NCI-H345 (cell line): ENCODE data around the gene IPO5.
A peak's percentile ranks its signal among the peaks of the same experiment; 100 is the strongest.

Experiments
- DNase-seq: peaks from one replicate; lab custom pipeline; 2025; lab: John Stamatoyannopoulos, UW

The IPO5 gene

DNA sequence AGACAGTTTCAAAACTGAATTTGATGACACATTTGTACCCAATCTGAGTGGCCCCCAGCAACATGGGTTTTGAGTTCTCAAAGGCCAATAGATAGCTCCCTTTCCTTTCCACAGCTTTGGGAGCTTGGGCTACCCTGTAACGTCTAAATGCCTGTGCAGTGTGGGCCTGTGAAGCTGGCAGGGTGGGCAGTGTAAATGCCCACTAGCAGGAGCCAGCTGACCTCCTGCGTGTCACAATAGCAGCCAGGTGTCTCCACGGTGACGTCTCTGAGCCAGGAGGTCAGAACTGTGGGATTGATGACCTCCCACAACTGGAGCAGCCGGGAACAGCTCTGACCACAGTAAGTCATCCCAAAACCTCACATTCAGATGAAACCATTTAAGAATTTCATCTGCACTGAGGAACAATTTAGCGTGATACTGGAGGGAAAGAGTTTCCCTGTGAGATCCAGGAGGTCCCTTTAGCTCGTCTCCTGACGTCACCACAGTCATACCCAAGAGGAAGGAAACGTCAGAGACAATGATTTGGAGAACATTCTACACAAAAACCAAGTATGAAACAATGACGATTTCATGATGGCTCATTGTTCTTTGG is at the start of gene IPO5:
Gene IPO5, plus strand, starts transcription at position 300 of the 595 bp plus-strand sequence. CDS start 23,022 bp downstream, outside the sequence.
- DNase-seq = no peak

DNA sequence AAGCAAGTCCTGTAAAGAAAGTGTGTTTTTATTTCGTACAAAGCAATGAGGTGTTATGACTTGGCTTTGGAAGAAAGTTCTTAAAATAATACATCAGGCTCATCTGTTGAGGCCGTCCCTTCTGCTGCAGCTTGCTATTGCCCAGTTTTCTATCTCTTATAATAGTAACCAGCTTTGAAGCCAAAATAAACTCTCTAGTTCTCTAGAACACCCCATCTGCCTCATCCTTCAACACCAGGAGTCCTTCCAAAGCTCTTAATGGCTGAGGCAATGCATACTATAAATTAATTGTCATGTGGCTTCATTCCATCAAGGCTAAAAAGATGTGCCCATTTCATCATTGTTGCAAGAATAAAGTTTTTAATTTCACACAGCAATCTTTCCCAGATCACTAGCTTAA is 49.4 kb upstream of the IPO5 start:
- no peak for DNase-seq

DNA sequence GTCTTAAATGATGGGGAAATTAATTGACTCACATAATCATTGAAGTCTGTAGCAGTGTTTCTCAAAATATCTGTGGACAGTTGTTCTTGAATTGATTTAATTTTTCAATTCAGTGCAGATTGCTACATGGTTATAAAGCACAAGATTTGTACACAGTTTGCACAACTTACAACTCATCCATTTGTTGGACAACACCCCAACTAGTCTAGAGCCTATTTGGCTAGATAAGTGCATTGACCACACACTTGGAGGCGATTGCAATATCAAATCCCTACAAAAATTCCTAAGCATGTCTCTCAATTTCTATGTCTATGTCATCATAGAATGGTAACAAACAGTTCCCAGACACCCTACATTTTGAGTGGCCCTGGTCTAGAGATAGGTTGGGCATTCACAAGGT is 48.0 kb upstream of the IPO5 start:
- DNase-seq = no peak

DNA sequence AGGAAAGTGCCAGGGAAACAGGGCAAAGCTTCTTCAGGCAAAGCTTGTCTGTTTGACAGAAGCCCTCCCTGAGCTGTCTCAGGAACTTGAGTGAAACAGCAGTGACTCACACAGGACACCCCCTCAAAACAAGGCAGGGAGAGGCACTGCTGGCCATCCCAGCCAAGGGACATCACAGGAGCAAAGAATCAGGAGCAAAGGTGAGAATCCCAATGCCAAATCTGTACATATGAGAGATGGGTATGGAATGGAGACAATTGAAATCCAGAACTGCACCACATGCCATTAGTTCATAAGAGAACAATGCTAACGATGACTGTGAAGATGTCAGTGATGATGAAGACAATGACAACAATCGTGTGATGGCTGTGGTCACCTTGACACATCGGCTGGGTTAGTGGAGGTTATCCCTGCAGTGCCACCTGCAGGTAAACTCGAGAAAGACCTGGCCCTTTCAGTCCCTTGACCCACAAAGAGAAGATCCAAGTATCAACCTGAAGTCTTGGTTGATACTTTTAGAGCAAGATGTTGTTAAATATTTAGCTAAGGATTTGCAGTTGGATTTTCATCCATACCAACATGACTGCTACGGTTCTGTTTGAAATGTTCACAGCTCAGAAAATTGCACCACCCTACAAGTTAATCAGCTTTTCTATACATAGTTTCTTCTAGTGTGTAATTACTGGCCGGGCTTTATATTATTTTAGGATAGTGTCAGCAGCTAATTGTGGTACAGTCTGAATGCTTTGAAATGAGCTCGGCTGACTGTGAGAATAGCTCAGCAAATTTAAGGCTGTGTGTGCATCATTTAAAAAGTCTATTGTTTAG is 42.0 kb upstream of the IPO5 start:
- no peak for DNase-seq

DNA sequence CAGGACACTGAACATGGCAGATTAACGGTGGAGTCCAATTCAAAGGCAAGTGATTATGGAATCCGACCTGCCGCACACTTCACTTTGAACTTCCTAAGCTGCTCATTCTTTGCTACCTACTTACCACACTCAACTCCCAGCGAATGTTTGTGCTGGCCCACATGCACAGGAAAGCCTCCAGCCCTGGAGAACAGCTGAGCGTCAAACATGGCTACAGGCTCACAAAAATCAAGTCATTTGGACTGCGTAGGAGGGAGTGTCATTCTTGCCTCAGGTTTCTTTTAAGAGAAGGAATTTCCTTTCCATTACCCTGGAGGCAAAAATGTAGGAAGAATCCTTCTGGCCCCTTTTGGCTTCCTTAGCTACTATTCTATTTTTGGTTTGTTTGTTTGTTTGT is 41.3 kb upstream of the IPO5 start:
- no peak for DNase-seq

DNA sequence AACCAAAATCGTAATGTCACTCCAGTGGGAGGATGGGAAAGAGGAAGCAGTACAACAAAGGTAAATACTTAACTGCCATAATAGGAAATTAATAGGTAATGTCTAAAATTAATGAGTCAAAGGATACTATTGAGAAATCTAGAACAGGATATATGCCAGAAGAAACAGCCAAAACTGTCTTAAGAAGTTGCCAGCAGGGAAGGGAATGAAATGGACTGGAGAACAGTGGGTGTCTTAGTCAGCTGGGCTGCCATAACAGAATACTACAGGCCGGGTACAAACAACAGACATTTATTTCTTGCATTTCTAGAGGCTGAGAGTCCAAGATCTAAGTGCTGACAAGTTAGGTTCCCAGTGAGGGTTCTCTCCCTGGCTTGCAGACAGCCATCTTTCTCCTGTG is 40.3 kb upstream of the IPO5 start:
- DNase-seq = no peak

DNA sequence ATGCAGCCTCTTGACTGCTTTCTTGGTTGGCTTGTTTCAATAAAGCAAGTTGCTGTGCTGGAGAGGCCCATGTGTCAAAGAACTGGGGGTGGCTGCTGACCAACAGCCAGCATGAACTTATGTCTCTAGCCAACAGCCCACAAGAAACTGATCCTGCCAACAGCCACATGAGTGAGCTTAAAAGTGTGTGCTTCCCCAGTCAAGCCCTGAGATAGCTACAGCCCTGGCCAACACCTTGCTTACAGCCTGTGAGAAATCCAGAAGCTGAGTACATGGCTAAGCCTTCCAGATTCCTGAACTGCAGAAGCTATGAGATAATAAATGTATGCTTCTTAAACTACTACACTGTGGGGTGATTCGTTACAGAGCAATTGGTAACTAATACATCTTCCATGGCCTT is 38.9 kb upstream of the IPO5 start:
- no peak for DNase-seq

DNA sequence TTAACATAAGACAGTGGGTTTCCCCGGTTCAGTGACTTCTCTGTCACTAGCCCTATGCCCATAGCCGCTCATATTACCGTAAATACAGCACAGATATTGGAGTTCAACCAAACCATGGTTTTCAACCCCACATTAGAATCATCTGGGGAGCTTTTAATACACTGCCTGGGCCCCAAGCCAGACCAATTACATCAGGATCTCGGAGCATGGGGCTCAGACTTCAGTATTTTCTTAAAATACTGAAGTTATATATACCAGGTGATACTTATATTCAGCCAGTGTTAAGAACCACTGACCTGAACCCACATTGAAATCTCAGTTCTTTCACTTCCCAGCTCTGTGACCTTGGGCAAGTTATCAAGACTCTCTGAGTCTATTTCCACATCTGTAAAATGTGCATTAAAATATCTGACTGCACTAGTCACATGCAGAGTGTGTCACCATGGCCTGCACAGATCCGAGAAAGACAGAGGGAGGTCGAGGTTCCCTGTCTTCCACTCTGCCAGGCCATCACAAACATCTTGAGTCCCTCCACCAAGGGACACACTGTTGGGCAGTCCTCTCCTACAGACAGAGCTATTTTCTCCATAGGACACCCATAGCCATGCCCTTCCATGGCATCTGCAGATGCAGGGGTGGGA is 32.2 kb upstream of the IPO5 start:
- DNase-seq = no peak

DNA sequence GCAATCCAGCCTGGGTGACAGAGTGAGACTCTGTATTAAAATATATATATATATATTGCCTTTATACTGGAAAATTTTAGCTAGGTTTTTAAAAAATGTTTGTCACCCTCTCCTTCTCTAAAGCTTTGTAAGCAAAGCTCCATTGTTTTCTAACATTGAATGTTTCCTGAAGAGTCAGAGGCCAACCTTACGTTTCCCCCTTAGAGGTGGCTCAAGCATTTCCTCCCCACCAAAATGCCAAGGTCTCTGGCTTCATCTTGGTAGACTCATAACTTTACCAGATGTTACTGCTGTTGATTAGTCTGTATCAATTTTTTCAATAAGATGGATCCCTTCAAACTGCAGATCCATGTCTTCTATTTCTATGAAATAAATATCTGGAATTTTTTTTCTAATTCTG is 25.2 kb upstream of the IPO5 start:
- no peak for DNase-seq

DNA sequence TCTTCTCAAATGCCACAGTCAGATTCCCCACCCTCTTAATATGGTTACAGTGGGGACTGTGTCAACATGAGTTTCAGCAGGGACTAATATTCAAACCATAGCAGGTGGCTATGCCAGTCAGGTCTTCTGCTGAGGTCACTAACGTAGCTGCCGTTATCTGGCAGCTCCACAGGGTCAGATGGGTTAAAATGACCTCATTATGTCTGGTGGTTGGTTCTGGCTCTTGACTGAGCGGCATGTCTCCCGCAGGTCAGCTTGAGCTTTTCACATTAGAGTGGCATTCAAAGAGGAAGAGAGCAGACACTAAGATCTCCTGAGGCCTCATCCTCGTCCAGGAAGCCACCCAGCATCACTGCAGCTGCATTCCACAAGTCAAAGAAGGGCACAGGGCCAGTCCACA is 21.4 kb upstream of the IPO5 start:
- DNase-seq = no peak

DNA sequence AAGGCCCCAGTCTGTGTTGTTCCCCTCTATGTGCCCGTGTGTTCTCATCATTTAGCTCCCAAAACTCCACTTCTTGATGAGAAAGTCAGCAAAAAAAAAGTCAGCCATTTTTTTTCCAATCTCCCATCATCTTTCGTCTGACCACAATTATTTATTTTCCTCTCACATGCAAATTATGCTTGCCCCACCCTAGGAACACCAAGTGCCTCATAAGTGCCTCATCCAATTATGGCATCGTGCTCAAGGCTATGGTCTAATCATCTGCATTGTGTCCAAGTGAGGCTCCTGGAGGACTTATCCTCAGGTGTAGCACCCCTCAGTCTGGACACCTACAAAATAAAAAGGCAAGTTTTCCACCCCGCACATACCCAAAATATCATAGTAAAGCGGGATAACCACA is 20.8 kb upstream of the IPO5 start:
- DNase-seq = no peak

DNA sequence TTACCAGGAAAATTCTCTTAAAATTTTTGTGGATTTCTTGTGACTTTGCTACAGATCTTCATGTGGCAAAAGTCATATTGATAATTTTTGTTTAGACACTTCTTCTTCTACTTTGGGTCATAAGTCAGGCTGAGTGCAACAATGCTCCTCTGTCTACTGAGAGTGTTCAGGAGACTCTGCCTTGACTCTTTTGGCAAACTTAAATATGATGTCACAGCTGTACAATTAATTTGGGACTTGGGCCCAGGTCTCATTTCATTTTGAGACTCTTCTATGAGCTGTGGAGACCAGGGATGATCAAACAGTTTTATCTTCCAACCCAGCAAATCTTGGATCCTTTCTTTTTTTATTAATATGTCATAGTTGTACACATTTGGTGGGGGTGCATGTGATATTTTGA is 19.7 kb upstream of the IPO5 start:
- no peak for DNase-seq

DNA sequence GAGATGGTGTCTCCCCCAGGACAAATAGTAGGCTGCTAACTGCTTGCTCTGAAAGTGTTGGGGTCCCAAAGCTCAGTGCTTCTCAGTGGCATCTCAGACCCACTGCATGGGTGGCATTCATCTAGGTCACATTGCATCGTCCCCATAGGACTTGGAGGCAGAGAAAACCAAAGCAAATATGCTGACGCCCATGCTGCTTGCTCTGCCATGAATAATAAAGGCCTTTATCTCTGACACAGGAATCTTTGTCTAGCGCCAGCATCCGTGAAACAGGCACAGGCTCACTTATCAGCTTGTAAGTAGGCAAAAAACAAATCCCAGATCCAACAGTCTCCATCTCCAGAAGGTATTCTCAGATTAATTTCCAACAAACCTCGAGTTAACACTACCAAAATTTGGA is 18.9 kb upstream of the IPO5 start:
- peak; percentile 21 for DNase-seq

DNA sequence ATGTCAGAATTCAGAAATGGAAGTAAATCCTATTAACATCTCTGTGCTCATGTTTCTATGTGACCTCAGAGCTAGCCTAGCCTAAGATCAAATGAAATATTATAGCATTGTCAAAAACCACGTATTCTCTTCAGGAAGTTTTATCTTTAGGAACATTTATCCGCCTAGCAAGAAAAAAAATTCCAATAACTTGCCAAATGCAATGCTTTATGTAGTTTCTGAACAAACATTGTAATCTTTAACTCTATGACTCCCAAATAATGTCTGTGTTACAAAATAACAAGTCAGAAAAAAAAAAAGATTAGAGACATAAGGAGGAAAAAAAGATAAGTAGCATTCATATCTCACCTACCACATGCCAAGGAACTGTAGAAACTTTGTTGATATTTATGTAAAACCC is 18.4 kb upstream of the IPO5 start:
- no peak for DNase-seq

DNA sequence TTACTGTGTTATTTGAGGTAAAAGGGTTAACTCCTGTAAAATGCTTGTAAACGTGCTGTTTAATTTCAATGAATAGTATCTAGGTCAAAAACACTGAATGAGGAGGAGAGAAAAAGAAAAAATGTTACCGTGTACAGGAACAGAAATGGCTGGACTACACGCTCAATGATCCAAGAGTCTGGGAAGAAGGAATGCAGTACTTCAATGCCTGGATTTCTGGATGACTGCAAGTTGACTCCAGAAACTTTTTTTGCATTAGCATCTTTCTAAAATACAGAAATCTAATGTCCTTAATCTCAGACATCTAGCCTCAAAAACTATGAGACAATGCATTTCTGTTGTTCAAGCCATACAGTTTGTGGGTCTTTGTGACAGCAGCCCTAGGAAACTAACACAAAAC is 17.4 kb upstream of the IPO5 start:
- no peak for DNase-seq

DNA sequence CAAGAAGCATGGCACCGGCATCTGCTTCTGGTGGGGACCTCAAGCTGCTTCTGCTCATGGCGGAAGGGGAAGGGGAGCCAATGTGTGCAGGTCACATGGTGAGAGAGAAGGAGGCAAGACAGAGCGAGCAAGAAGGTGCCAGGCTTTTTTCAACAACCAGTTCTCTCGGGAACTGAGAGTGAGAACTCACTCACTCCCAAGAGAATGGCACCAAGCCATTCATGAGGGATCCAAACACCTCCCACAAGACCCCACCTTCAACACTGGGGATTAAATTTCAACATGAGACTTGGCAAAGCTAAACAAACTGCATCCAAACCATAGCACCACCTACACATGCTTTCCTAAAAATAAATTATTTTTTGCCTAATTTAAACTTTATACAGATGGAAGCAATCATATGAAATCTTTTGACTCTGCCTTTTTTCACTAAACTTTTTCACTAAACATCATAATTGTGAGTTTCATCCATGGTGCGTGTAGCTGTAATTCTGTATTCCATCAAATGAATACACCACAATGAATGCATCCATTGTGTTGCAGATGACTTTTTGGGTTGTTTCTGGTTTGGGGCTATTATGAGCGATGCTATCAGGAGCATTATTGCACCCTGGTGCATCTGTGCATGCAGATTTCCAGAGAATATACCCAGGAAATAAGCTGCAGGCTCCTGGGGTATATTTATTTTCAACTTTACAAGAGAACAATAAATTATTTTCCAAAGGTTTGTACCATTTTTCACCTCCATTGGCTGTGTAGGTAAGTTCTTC is 14.6 kb upstream of the IPO5 start:
- no peak for DNase-seq

DNA sequence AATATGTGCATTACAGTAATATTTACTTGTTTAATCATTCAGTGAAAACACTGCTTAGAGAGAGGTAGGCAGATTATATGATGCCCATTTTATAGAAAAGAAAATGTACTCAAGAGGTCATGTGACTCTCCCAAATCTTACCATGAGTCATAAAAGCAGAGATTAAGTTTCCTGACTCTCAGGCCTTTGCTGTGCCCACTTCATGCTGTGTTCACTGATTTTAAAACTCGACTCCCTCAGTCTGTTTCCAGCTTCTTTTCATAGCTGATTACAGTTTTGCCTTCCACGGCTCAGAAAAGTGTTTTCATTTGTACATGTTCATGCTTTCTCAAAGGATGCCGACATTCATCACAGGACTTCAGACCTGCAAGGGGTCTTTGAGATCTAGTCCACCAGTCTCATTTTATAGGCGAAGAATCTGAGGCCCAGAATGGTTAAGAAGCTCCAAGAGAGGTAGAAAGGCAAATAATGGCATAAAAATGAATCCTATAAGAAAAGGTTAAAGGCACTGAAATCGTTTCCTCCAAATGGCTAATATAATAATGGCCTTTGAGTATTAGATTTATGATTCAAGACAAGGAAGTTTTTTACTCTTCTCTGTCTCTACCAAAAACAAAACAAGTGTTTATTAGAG is 9.0 kb upstream of the IPO5 start:
- DNase-seq = no peak

DNA sequence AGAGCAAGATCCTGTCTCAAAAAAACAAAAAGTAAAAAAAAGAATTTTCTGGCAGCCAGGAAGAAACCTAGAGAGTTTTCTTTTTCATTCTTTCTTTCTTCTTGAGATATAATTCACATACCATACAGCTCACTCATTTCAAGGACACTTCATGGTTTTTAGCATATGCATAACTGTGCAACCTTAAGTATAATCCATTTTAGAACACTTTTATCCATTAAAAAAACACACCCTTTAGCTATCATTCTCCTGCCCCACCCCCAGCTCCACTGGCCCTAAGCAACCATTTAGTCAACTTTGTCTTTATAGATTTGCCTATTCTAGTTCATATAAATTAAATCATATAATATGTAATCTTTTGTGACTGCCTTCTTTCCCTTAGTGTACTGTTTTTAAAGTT is 8.1 kb upstream of the IPO5 start:
- no peak for DNase-seq

DNA sequence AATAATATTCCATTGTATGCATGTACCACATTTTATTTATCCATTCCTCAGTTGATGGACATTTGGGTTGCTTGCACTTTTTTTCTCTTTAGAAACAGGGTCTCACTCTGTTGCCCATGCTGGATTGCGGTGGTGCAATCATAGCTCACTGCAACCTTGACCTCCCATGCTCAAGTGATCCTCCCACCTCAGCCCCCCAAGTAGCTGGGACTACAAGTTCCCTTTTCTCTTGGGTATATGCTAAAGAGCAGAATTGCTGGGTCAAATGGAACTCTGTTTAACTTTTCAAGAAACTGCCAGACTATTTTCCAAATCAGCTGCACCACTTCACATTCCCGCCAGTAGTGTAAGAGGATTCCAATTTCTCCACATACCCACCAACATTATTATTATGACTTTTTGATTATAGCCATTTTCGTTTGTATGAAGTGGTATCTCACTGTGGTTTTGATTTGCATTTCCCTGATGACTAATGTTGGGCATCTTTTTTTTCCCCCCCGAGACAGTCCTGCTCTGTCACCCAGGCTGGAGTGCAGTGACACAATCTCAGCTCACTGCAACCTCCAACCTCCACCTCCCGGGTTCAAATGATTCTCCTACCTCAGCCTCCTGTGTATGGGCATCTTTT is 7.6 kb upstream of the IPO5 start:
- DNase-seq = no peak

DNA sequence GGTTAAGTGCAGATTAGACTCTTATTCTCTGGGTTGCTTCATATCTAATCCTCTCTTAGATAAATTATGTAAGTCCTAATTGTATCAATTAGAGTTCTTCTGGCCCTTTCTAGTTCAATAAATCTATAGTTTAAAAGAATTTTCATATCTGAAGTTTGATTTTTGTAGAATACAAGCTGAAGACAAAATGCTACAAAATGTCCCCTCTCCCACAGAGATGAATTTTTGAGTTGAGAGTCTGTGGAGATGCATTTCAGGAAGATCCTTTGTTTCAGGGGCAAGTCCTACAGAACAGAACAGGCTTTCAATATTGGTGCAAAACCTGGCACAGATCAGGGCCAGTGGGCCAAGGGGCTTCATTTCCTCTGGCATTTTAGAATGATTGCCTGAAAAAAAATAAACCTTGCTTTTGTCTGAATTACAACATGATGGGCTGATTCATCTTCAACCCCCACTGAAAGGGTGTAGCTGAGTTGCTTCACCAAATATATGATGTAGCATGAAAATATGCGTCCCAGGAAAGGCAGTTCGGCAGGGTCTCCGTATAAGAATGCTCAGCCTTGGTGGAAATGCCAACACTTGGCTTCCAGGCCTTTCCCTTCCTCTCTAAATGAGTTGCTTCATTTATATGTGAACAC is 6.4 kb upstream of the IPO5 start:
- DNase-seq = no peak

DNA sequence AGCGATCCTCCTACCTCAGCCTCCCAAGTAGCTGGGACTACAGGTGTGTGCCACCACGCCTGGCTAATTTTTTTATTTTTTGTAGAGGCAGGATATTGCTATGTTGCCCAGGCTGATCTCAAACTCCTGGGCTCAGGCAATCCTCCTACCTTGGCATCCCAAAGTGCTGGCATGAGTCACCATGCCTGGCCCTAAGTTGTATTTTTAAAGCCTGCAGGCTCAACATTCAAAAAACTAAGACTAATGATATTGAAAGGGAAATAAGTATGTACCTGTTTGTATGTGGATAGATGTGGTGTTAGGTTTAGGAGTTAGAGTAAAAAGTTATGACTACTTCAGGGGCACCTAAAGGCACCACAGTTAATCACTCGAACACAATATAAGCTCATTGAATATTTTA is 5.4 kb upstream of the IPO5 start:
- no peak for DNase-seq
